ENCODE data around the gene SLC7A5. TPM values are rescaled to one million over a fixed set of nuclear protein-coding genes. Genes with fewer than 3 reads are reported as not detected.
"Not testable (repeated sequence)": the region's sequence is repeated elsewhere in the genome, so short reads cannot be mapped to it uniquely, and the experiment has no call there.

The SLC7A5 gene
- polyA plus RNA-seq, 1 experiment: 17.9 TPM

GRCh38 chr16:87909203-87909935 lies 40.1 kb upstream of the SLC7A5 start:
- H3K27ac ChIP-seq (ENCODE audit: low read depth, low read length); POLR2A ChIA-PET; H3K9me3 ChIP-seq (ENCODE audit: control insufficient read depth, insufficient read depth, low read length); H3K4me3 ChIP-seq (ENCODE audit: low read depth, low read length); DNase-seq (ENCODE audit: low read depth, low spot score); H3K27me3 ChIP-seq (ENCODE audit: control insufficient read depth, insufficient read depth, low read length): not testable (repeated sequence)
- CTCF ChIA-PET: interaction anchor here (0.9 to 2.4 kb wide), 7 partner anchors 38 to 140 kb away, joined by 3 to 19 read pairs (median 4); no protein-coding TSS in a partner anchor
- TF ChIP-seq, protein P1, sequence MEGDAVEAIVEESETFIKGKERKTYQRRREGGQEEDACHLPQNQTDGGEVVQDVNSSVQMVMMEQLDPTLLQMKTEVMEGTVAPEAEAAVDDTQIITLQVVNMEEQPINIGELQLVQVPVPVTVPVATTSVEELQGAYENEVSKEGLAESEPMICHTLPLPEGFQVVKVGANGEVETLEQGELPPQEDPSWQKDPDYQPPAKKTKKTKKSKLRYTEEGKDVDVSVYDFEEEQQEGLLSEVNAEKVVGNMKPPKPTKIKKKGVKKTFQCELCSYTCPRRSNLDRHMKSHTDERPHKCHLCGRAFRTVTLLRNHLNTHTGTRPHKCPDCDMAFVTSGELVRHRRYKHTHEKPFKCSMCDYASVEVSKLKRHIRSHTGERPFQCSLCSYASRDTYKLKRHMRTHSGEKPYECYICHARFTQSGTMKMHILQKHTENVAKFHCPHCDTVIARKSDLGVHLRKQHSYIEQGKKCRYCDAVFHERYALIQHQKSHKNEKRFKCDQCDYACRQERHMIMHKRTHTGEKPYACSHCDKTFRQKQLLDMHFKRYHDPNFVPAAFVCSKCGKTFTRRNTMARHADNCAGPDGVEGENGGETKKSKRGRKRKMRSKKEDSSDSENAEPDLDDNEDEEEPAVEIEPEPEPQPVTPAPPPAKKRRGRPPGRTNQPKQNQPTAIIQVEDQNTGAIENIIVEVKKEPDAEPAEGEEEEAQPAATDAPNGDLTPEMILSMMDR (IDR thresholded peaks at IDR 0.05; ENCODE audit: low read depth, low read length): peak; percentile 84

DNA sequence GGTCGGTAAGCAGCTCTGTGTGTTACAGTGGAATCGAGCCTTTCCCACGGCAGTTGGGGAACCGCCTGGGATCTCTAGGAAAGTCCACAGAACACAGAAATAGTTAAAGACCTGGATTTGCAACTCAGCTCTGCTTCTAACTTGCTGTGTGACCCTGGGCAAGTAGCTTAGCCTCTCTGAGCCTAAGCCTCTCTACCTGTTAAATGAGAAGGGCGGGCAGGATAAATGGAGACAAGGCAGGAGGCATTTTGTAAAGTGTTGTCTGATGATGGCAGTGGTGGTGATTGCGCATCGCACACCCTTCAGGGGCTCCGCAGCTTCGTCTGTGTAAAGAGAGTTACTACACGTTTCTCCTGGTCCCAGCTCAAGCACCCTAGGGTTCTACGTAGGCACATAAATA lies 38.8 kb upstream of the SLC7A5 start:
- H3K9me3 ChIP-seq (ENCODE audit: control insufficient read depth, insufficient read depth, low read length); H3K27ac ChIP-seq (ENCODE audit: low read depth, low read length); DNase-seq (ENCODE audit: low read depth, low spot score); H3K4me3 ChIP-seq (ENCODE audit: low read depth, low read length); H3K27me3 ChIP-seq (ENCODE audit: control insufficient read depth, insufficient read depth, low read length); POLR2A ChIA-PET: not testable (repeated sequence)
- CTCF ChIA-PET: interaction anchor here (0.6 to 2.4 kb wide), 6 partner anchors 8 to 139 kb away, joined by 3 to 19 read pairs (median 6); no protein-coding TSS in a partner anchor

- DNase-seq (ENCODE audit: low read depth, low spot score): not testable (repeated sequence)
- POLR2A ChIA-PET: interaction anchor here (0.6 kb wide), 1 partner anchor 116 kb away, joined by 4 read pairs; no protein-coding TSS in a partner anchor
- CTCF ChIA-PET: interaction anchor here (0.7 to 1.0 kb wide), 3 partner anchors 34 to 672 kb away, joined by 3 read pairs; no protein-coding TSS in a partner anchor
These were observed 36.2 kb upstream of the SLC7A5 start for GRCh38 chr16:87905521-87905920.

GRCh38 chr16:87904963-87905362 lies 35.7 kb upstream of the SLC7A5 start:
- ChIA-PET CTCF (interaction anchor here (0.7 to 0.9 kb wide), 2 partner anchors 126 to 673 kb away, joined by 3 read pairs; no protein-coding TSS in a partner anchor), POLR2A (interaction anchor here (0.6 kb wide), 1 partner anchor 116 kb away, joined by 4 read pairs; no protein-coding TSS in a partner anchor)
- H3K4me3 ChIP-seq (ENCODE audit: low read depth, low read length); DNase-seq (ENCODE audit: low read depth, low spot score); H3K27me3 ChIP-seq (ENCODE audit: control insufficient read depth, insufficient read depth, low read length); H3K9me3 ChIP-seq (ENCODE audit: control insufficient read depth, insufficient read depth, low read length); H3K27ac ChIP-seq (ENCODE audit: low read depth, low read length): not testable (repeated sequence)

More at GRCh38 chr16:87905521-87905920, 36.2 kb upstream of the SLC7A5 start:
- not testable (repeated sequence) for H3K27ac ChIP-seq (ENCODE audit: low read depth, low read length); H3K4me3 ChIP-seq (ENCODE audit: low read depth, low read length); H3K27me3 ChIP-seq (ENCODE audit: control insufficient read depth, insufficient read depth, low read length); H3K9me3 ChIP-seq (ENCODE audit: control insufficient read depth, insufficient read depth, low read length)

DNA sequence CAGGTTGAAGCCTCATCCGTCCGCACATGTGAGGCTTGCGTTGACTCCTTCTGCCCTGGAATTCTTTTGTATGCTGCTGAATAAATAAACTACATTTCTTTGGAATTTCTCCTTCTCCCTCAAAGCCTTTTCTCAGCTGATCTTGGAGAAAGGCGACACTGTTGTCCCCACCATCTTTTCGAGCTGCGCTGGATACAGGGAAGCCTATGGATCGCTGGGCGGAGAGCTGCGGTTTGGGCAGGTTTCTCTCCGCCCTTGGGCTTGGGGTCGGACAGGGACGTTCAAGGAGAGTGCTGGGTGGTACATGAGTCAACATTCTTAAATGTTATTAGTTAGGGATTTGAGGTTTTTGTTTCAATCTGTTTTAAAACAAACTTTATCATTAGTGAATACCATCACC lies 31.2 kb upstream of the SLC7A5 start:
- H3K27me3 ChIP-seq (ENCODE audit: control insufficient read depth, insufficient read depth, low read length); DNase-seq (ENCODE audit: low read depth, low spot score); CTCF ChIA-PET: not testable (repeated sequence)

GRCh38 chr16:87897521-87898505 lies 28.5 kb upstream of the SLC7A5 start:
- no peak overlapping the region for H3K27ac ChIP-seq (ENCODE audit: low read depth, low read length)
- H3K9me3 ChIP-seq (ENCODE audit: control insufficient read depth, insufficient read depth, low read length): no peaks in the 10 kb centered on the region; the same call in 1 of the 2 replicates
- TF ChIP-seq, protein P1 (IDR thresholded peaks at IDR 0.05; ENCODE audit: low read depth, low read length): no peak
- CTCF ChIA-PET: interaction anchor here (2.2 kb wide), 1 partner anchor 119 kb away, joined by 6 read pairs; no protein-coding TSS in a partner anchor
- no peaks in the 10 kb centered on the region for H3K27me3 ChIP-seq (ENCODE audit: control insufficient read depth, insufficient read depth, low read length)
- POLR2A ChIA-PET: no interaction called here
- H3K4me3 ChIP-seq (ENCODE audit: low read depth, low read length): no peak overlapping the region
- no peak for DNase-seq (ENCODE audit: low read depth, low spot score)

More for the DNA sequence above, 31.2 kb upstream of the SLC7A5 start:
- H3K9me3 ChIP-seq (ENCODE audit: control insufficient read depth, insufficient read depth, low read length); H3K27ac ChIP-seq (ENCODE audit: low read depth, low read length); POLR2A ChIA-PET; H3K4me3 ChIP-seq (ENCODE audit: low read depth, low read length): not testable (repeated sequence)

- CTCF ChIA-PET: interaction anchor here (2.2 kb wide), 1 partner anchor 118 kb away, joined by 6 read pairs; no protein-coding TSS in a partner anchor
- DNase-seq (ENCODE audit: low read depth, low spot score); POLR2A ChIA-PET; H3K9me3 ChIP-seq (ENCODE audit: control insufficient read depth, insufficient read depth, low read length); H3K4me3 ChIP-seq (ENCODE audit: low read depth, low read length); H3K27ac ChIP-seq (ENCODE audit: low read depth, low read length); H3K27me3 ChIP-seq (ENCODE audit: control insufficient read depth, insufficient read depth, low read length): not testable (repeated sequence)
These were observed 27.7 kb upstream of the SLC7A5 start for GRCh38 chr16:87896924-87897520.

GRCh38 chr16:87896176-87896890 lies 27.0 kb upstream of the SLC7A5 start:
- H3K4me3 ChIP-seq (ENCODE audit: low read depth, low read length); CTCF ChIA-PET; DNase-seq (ENCODE audit: low read depth, low spot score): not testable (repeated sequence)

More at GRCh38 chr16:87896176-87896890, 27.0 kb upstream of the SLC7A5 start:
- POLR2A ChIA-PET: interaction anchor here (0.6 kb wide), 1 partner anchor 629 kb away, joined by 3 read pairs; no protein-coding TSS in a partner anchor
- H3K27ac ChIP-seq (ENCODE audit: low read depth, low read length); H3K9me3 ChIP-seq (ENCODE audit: control insufficient read depth, insufficient read depth, low read length); H3K27me3 ChIP-seq (ENCODE audit: control insufficient read depth, insufficient read depth, low read length): not testable (repeated sequence)
